HG03045 (cell line): ENCODE results near the gene MCTP1.
"Not testable (repeated sequence)": the region's sequence is repeated elsewhere in the genome, so short reads cannot be mapped to it uniquely, and the experiment has no call there.

ENCODE experiments used
- ATAC-seq: cut with Tn5 transposase; IDR thresholded peaks from one replicate; pipeline ENCODE4 v1.9.1; 2021; ENCODE audit warnings: mild to moderate bottlenecking, moderate library complexity; ENCODE audit not compliant: unreplicated experiment

Gene MCTP1

GRCh38 chr5:95252801-95253200, 32.1 kb downstream of the MCTP1 start:
- ATAC-seq = no peak

GRCh38 chr5:95251185-95251584, 33.7 kb downstream of the MCTP1 start:
- ATAC-seq = no peak

- no peak for ATAC-seq
Observed at GRCh38 chr5:95244479-95244878, 40.4 kb downstream of the MCTP1 start.

GRCh38 chr5:95241635-95242034, 43.3 kb downstream of the MCTP1 start:
- no peak for ATAC-seq

GRCh38 chr5:95241161-95241560, 43.7 kb downstream of the MCTP1 start:
- no peak for ATAC-seq

- no peak for ATAC-seq
Observed at GRCh38 chr5:95238560-95239325, 46.2 kb downstream of the MCTP1 start.

- no peak for ATAC-seq
Observed at GRCh38 chr5:95237324-95237723, 47.6 kb downstream of the MCTP1 start.

- ATAC-seq = no peak
Observed at GRCh38 chr5:95235439-95235982, 49.4 kb downstream of the MCTP1 start.

- no peak for ATAC-seq
Observed at GRCh38 chr5:95229646-95230045, 55.2 kb downstream of the MCTP1 start.

- ATAC-seq = no peak
Observed at GRCh38 chr5:95224701-95225459, 60.0 kb downstream of the MCTP1 start.

GRCh38 chr5:95223566-95224258, 61.2 kb downstream of the MCTP1 start:
- ATAC-seq = no peak

- ATAC-seq = no peak
Observed at GRCh38 chr5:95222836-95223235, 62.1 kb downstream of the MCTP1 start.

- ATAC-seq = no peak
Observed at GRCh38 chr5:95221234-95221633, 63.7 kb downstream of the MCTP1 start.

GRCh38 chr5:95220381-95220780, 64.5 kb downstream of the MCTP1 start:
- ATAC-seq = no peak

GRCh38 chr5:95219411-95219810, 65.5 kb downstream of the MCTP1 start:
- no peak for ATAC-seq

GRCh38 chr5:95217881-95218280, 67.0 kb downstream of the MCTP1 start:
- ATAC-seq = no peak

- ATAC-seq = no peak
Observed at GRCh38 chr5:95217351-95217750, 67.5 kb downstream of the MCTP1 start.

- no peak for ATAC-seq
Observed at GRCh38 chr5:95216136-95216955, 68.5 kb downstream of the MCTP1 start.

- ATAC-seq = not testable (repeated sequence)
Observed at GRCh38 chr5:95207811-95208210, 77.1 kb downstream of the MCTP1 start.

GRCh38 chr5:95194856-95195255, 90.0 kb downstream of the MCTP1 start:
- no peak for ATAC-seq

GRCh38 chr5:95191330-95191729, 93.6 kb downstream of the MCTP1 start:
- ATAC-seq = peak; percentile 81
